ENCODE results near the gene IFNA1. TPM values are rescaled to one million over a fixed set of nuclear protein-coding genes. Genes with fewer than 3 reads are reported as not detected.

The IFNA1 gene
- total RNA-seq, 1 donor from 2014 or later: not detected

- no peak overlapping the region for H3K4me3 ChIP-seq
- H3K27ac ChIP-seq (replicated peaks): no peak overlapping the region
- intact Hi-C loops (cut with micrococcal nuclease): no loop called here
- no peak for DNase-seq
- H3K27me3 ChIP-seq (ENCODE audit: low read depth): peaks cover 31% of the 10 kb centered on the region
- H3K4me1 ChIP-seq: no peaks in the 10 kb centered on the region
- H3K36me3 ChIP-seq: no peaks in the 10 kb centered on the region
- H3K9me3 ChIP-seq (replicated peaks): no peaks in the 10 kb centered on the region
- no peak for TF ChIP-seq CTCF (IDR thresholded peaks at IDR 0.05; ENCODE audit: borderline replicate concordance)
Observed at GRCh38 chr9:21452681-21453080, 12.4 kb downstream of the IFNA1 start.

- Histone ChIP-seq H3K36me3 (no peaks in the 10 kb centered on the region), H3K27me3 (ENCODE audit: low read depth) (peaks cover 17% of the 10 kb centered on the region), H3K4me3 (no peak overlapping the region), H3K4me1 (no peaks in the 10 kb centered on the region), H3K27ac (replicated peaks) (no peak overlapping the region), H3K9me3 (replicated peaks) (no peaks in the 10 kb centered on the region)
- no peak for TF ChIP-seq CTCF (IDR thresholded peaks at IDR 0.05; ENCODE audit: borderline replicate concordance)
- intact Hi-C loops (cut with micrococcal nuclease): no loop called here
- DNase-seq: no peak
Observed at GRCh38 chr9:21454149-21454548, 13.9 kb downstream of the IFNA1 start.

- H3K27me3 ChIP-seq (ENCODE audit: low read depth): peaks cover 7% of the 10 kb centered on the region
- peak; percentile 57 for TF ChIP-seq CTCF (IDR thresholded peaks at IDR 0.05; ENCODE audit: borderline replicate concordance)
- H3K27ac ChIP-seq (replicated peaks): no peak overlapping the region
- H3K4me1 ChIP-seq: no peaks in the 10 kb centered on the region
- no peak for DNase-seq
- no peak overlapping the region for H3K4me3 ChIP-seq
- no peaks in the 10 kb centered on the region for H3K36me3 ChIP-seq
- H3K9me3 ChIP-seq (replicated peaks): no peaks in the 10 kb centered on the region
- intact Hi-C loops (cut with micrococcal nuclease): no loop called here
Observed at GRCh38 chr9:21455320-21455719, 15.1 kb downstream of the IFNA1 start.

- peaks cover 3% of the 10 kb centered on the region for H3K27me3 ChIP-seq (ENCODE audit: low read depth)
- H3K4me3 ChIP-seq: no peak overlapping the region
- peaks cover 24% of the 10 kb centered on the region for H3K9me3 ChIP-seq (replicated peaks)
- intact Hi-C loops (cut with micrococcal nuclease): no loop called here
- TF ChIP-seq CTCF (IDR thresholded peaks at IDR 0.05; ENCODE audit: borderline replicate concordance): no peak
- no peak overlapping the region for H3K27ac ChIP-seq (replicated peaks)
- no peaks in the 10 kb centered on the region for H3K36me3 ChIP-seq
- no peak for DNase-seq
- no peaks in the 10 kb centered on the region for H3K4me1 ChIP-seq
Observed at GRCh38 chr9:21461377-21461776, 21.1 kb downstream of the IFNA1 start.

- no peak for TF ChIP-seq CTCF (IDR thresholded peaks at IDR 0.05; ENCODE audit: borderline replicate concordance)
- no peak for DNase-seq
- intact Hi-C loops (cut with micrococcal nuclease): no loop called here
Observed at GRCh38 chr9:21465138-21465537, 24.9 kb downstream of the IFNA1 start.

More at GRCh38 chr9:21465138-21465537, 24.9 kb downstream of the IFNA1 start:
- H3K27me3 ChIP-seq (ENCODE audit: low read depth): peaks cover 12% of the 10 kb centered on the region
- H3K4me3 ChIP-seq: no peak overlapping the region
- H3K27ac ChIP-seq (replicated peaks): no peak overlapping the region
- H3K36me3 ChIP-seq: no peaks in the 10 kb centered on the region
- no peaks in the 10 kb centered on the region for H3K4me1 ChIP-seq
- peaks cover 24% of the 10 kb centered on the region for H3K9me3 ChIP-seq (replicated peaks)

Measured in left ventricle myocardium inferior (tissue), 1 donor.